SU-DHL-6 (cell line): ENCODE results near the gene INPP1.

Experiments
- H2AFZ ChIP-seq: fragments of 200-600 bp; sonication (generic); 2 replicates; pipeline ENCODE4 v1.6.1; 2014; ENCODE audit warnings: low read depth, mild to moderate bottlenecking, moderate library complexity, mixed read lengths, antibody characterized with exemption, low read length; ENCODE audit not compliant: severe bottlenecking
- H3F3A ChIP-seq: fragments of 200-600 bp; shearing (Covaris generic); 2 replicates; pipeline ENCODE4 v1.6.0; 2016; ENCODE audit warnings: antibody characterized with exemption, mild to moderate bottlenecking; ENCODE audit not compliant: insufficient read depth
- H3K27ac ChIP-seq: fragments of 200-600 bp; sonication (generic); 2 replicates; pipeline ENCODE4 v1.5.1; 2016; ENCODE audit warnings: low read depth, mild to moderate bottlenecking, low read length, moderate library complexity, mixed read lengths
- H3K27me3 ChIP-seq: fragments of 200-600 bp; sonication (generic), shearing (Covaris generic); 2 replicates; pipeline ENCODE4 v1.6.0; 2014; ENCODE audit warnings: mild to moderate bottlenecking, low read length
- H3K36me3 ChIP-seq: fragments of 200-600 bp; sonication (generic); 2 replicates; pipeline ENCODE4 v1.6.1; 2014; ENCODE audit warnings: mild to moderate bottlenecking, low read length, mixed read lengths
- H3K4me2 ChIP-seq: fragments of 300-600, 200-600 bp; shearing (Covaris generic), sonication (generic); 2 replicates; pipeline ENCODE4 v1.6.0; 2014; ENCODE audit warnings: low read length, low read depth, mild to moderate bottlenecking; ENCODE audit not compliant: poor library complexity, severe bottlenecking
- H3K4me3 ChIP-seq: fragments of 200-600 bp; sonication (generic); 2 replicates; pipeline ENCODE4 v1.5.1; 2014; ENCODE audit warnings: antibody characterized with exemption, low read length, mild to moderate bottlenecking, mixed read lengths; ENCODE audit not compliant: insufficient read depth, poor library complexity, severe bottlenecking
- H3K79me2 ChIP-seq: fragments of 200-600 bp; sonication (generic); 2 replicates; pipeline ENCODE4 v1.6.1; 2014; ENCODE audit warnings: mild to moderate bottlenecking, low read length, moderate library complexity; ENCODE audit not compliant: insufficient read depth
- H3K9ac ChIP-seq: fragments of 200-600 bp; sonication (generic); 2 replicates; pipeline ENCODE4 v1.7.0; 2014; ENCODE audit warnings: mild to moderate bottlenecking, low read length
- H3K9me2 ChIP-seq: fragments of 200-600 bp; sonication (generic); replicated peaks from 2 replicates; pipeline ENCODE4 v1.6.1; 2014; ENCODE audit warnings: low read length; ENCODE audit not compliant: insufficient read depth
- H3K9me3 ChIP-seq: fragments of 200-600 bp; sonication (generic); 2 replicates; pipeline ENCODE4 v1.6.1; 2014; ENCODE audit warnings: low read length, mixed read lengths; ENCODE audit not compliant: insufficient read depth
- H4K20me1 ChIP-seq: fragments of 200-600 bp; sonication (generic); 2 replicates; pipeline ENCODE4 v1.6.1; 2014; ENCODE audit warnings: low read depth, mild to moderate bottlenecking, antibody characterized with exemption, low read length, moderate library complexity, mixed read lengths
- EZH2phosphoT487 ChIP-seq: fragments of 200-600 bp; sonication (generic), shearing (Covaris generic); conservative IDR thresholded peaks from 2 replicates; pipeline ENCODE4 v1.6.1; 2018; ENCODE audit warnings: mild to moderate bottlenecking, antibody characterized with exemption, low read length, moderate library complexity, mixed read lengths
- TF ChIP-seq, protein P1 (sequence below): fragments of 200-600 bp; sonication (generic); IDR thresholded peaks from one replicate; pipeline ENCODE4 v1.5.1; 2017; ENCODE audit warnings: antibody characterized with exemption, mild to moderate bottlenecking, low read length, moderate library complexity; ENCODE audit not compliant: insufficient read depth, poor library complexity, severe bottlenecking

The INPP1 gene

DNA sequence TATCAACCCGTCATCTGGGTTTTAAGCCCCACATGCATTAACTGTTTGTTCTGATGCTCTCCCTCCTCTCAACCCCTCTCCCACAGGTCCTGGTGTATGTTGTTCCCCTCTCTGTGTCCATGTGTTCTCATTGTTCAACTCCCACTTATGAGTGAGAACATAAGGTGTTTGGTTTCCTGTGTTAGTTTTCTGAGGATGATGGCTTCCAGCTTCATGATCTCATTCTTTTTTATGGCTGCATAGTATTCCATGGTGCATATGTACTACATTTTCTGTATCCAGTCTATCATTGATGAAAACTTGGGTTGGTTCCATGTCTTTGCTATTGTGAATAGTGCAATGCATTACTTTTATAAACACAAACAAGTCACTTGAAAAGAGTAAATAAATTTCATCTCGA lies 7.0 kb upstream of the INPP1 start:
- Histone ChIP-seq H2AFZ (no peak overlapping the region), H3K4me2 (no peak overlapping the region), H3K9ac (no peak overlapping the region), H3K27me3 (no peaks in the 10 kb centered on the region), H3K9me2 (no peaks in the 10 kb centered on the region), H3K9me3 (no peaks in the 10 kb centered on the region), H3K4me3 (no peak overlapping the region), H3F3A (no peaks in the 10 kb centered on the region), H4K20me1 (no peaks in the 10 kb centered on the region), H3K27ac (no peak overlapping the region), H3K79me2 (no peaks in the 10 kb centered on the region), H3K36me3 (no peaks in the 10 kb centered on the region)
- TF ChIP-seq, protein P1, sequence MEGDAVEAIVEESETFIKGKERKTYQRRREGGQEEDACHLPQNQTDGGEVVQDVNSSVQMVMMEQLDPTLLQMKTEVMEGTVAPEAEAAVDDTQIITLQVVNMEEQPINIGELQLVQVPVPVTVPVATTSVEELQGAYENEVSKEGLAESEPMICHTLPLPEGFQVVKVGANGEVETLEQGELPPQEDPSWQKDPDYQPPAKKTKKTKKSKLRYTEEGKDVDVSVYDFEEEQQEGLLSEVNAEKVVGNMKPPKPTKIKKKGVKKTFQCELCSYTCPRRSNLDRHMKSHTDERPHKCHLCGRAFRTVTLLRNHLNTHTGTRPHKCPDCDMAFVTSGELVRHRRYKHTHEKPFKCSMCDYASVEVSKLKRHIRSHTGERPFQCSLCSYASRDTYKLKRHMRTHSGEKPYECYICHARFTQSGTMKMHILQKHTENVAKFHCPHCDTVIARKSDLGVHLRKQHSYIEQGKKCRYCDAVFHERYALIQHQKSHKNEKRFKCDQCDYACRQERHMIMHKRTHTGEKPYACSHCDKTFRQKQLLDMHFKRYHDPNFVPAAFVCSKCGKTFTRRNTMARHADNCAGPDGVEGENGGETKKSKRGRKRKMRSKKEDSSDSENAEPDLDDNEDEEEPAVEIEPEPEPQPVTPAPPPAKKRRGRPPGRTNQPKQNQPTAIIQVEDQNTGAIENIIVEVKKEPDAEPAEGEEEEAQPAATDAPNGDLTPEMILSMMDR: no peak
- TF ChIP-seq EZH2phosphoT487: no peak

DNA sequence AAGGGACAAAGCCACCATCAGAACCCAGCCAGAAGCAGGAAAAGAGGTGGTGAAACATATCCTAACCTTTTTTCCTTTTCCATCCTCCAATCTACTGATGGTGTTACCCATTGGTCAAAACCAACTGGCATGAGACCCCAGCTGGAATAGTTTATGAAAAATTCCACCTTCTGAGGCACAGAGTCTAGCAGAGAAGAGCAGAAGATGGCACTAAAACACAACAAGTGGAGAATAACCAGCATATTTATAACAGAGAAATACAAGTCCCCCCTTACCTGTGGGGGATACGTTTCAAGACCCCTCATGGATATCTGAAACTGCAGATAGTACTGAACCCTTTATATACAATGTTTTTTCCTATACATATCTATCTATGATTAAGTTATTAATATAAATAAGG lies 4.9 kb upstream of the INPP1 start:
- Histone ChIP-seq H3K79me2 (no peaks in the 10 kb centered on the region), H3K27ac (no peak overlapping the region), H3K4me3 (no peak overlapping the region), H3K9me2 (no peaks in the 10 kb centered on the region), H3F3A (no peaks in the 10 kb centered on the region), H3K9ac (no peak overlapping the region), H3K9me3 (no peaks in the 10 kb centered on the region), H3K4me2 (no peak overlapping the region), H4K20me1 (no peaks in the 10 kb centered on the region), H3K27me3 (no peaks in the 10 kb centered on the region), H3K36me3 (no peaks in the 10 kb centered on the region), H2AFZ (no peak overlapping the region)
- TF ChIP-seq, protein P1: no peak
- no peak for TF ChIP-seq EZH2phosphoT487

DNA sequence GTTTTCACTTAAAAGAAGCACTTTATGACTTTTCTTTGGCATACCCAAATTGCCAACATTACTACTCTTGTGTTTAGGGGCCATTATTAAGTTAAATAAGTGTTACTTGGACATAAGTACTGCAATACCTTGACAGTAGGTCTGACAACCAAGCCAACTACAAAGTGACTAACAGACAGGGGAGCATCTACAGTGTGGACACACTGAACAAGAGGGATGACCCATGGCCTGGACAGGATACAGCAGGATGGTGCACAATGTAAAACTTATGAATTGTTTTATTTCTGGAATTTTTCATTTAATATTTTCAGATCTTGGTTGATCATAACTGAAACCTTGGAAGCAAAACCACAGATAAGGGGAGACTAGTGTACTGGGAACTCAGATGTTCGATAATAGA lies 4.0 kb upstream of the INPP1 start:
- H3K27ac ChIP-seq: no peak overlapping the region
- no peaks in the 10 kb centered on the region for H3K36me3 ChIP-seq
- no peak overlapping the region for H3K4me2 ChIP-seq

More for the DNA sequence above, 4.0 kb upstream of the INPP1 start:
- H2AFZ ChIP-seq: no peak overlapping the region
- H3K9me2 ChIP-seq: no peaks in the 10 kb centered on the region
- TF ChIP-seq EZH2phosphoT487: no peak
- TF ChIP-seq, protein P1: no peak
- H3K9ac ChIP-seq: no peak overlapping the region
- H3K79me2 ChIP-seq: no peaks in the 10 kb centered on the region
- H3F3A ChIP-seq: no peaks in the 10 kb centered on the region
- no peaks in the 10 kb centered on the region for H3K27me3 ChIP-seq
- H3K4me3 ChIP-seq: no peak overlapping the region
- no peaks in the 10 kb centered on the region for H4K20me1 ChIP-seq
- no peaks in the 10 kb centered on the region for H3K9me3 ChIP-seq
